Measurements from ENCODE around the gene KLHL22. TPM values are rescaled to one million over a fixed set of nuclear protein-coding genes. Genes with fewer than 3 reads are reported as not detected.

KLHL22 gene
- total RNA-seq, 3 donors from 2014 or later = 4.6 to 5.8 (median 5.7) TPM

Other genes with a start within 250 kb of the KLHL22 start
- 1 to 10 TPM in 2 of 3 donors, under 1 TPM in 1; 0.89 to 1.4 (median 1.0) TPM for gene RTN4R, start 227.5 kb downstream of the KLHL22 start, total RNA-seq
- 10 to 100 TPM; 30.3 to 38.1 (median 33.2) TPM for gene DGCR6L, start 175.7 kb downstream of the KLHL22 start, total RNA-seq
- 10 to 100 TPM; 16.4 to 21.1 (median 19.4) TPM for gene ZNF74, start 101.6 kb downstream of the KLHL22 start, total RNA-seq
- gene SCARF2, start 58.0 kb downstream of the KLHL22 start, total RNA-seq = under 1 TPM; 0.24 to 0.46 (median 0.37) TPM
- 10 to 100 TPM; 83.2 to 90.5 (median 84.0) TPM for gene MED15, start 11.8 kb upstream of the KLHL22 start, total RNA-seq

All from activated T-cell treated with anti-CD3 and anti-CD28 coated beads, Interleukin-2, amount 50 U/mL, for 4 hours (primary cell).